Neural cell (in vitro differentiated cells): ENCODE results near the gene BABAM2. TPM values are rescaled to one million over a fixed set of nuclear protein-coding genes. Genes with fewer than 3 reads are reported as not detected.

Experiments used
- H2AFZ ChIP-seq: fragments of 200-600, 300-800 bp; sonication (generic), shearing (Covaris generic); 2 replicates; pipeline ENCODE4 v1.6.0; 2014; ENCODE audit warnings: low read depth, mild to moderate bottlenecking, antibody characterized with exemption, low read length, moderate library complexity
- H3F3A ChIP-seq: fragments of 200-600 bp; shearing (Covaris generic); 2 replicates; pipeline ENCODE4 v1.6.1; 2016; ENCODE audit warnings: mild to moderate bottlenecking, moderate library complexity, mixed read lengths, antibody characterized with exemption, low read length; ENCODE audit not compliant: insufficient read depth, poor library complexity, severe bottlenecking
- H3K27ac ChIP-seq: fragments of 200-600, 300-800 bp; sonication (generic), shearing (Covaris generic); 2 replicates; pipeline ENCODE4 v1.5.1; 2014; ENCODE audit warnings: mild to moderate bottlenecking, low read length, moderate library complexity
- H3K27me3 ChIP-seq: fragments of 300-800, 200-600 bp; sonication (generic), shearing (Covaris generic); 2 replicates; pipeline ENCODE4 v1.6.0; 2014; ENCODE audit warnings: mild to moderate bottlenecking, low read depth, low read length, moderate library complexity; ENCODE audit not compliant: insufficient read depth
- H3K36me3 ChIP-seq: fragments of 300-800, 200-600 bp; sonication (generic), shearing (Covaris generic); 2 replicates; pipeline ENCODE4 v1.5.1; 2014; ENCODE audit warnings: mild to moderate bottlenecking, antibody characterized with exemption, low read length, moderate library complexity; ENCODE audit not compliant: insufficient read depth
- H3K4me2 ChIP-seq: fragments of 300-800, 200-600 bp; sonication (generic), shearing (Covaris generic); 2 replicates; pipeline ENCODE4 v1.6.0; 2014; ENCODE audit warnings: mild to moderate bottlenecking, low read length
- H3K4me3 ChIP-seq: fragments of 300-800, 200-600 bp; sonication (generic), shearing (Covaris generic); 2 replicates; pipeline ENCODE4 v1.5.1; 2014; ENCODE audit warnings: mild to moderate bottlenecking, low read length, moderate library complexity
- H3K79me2 ChIP-seq: fragments of 200-600 bp; shearing (Covaris generic); replicated peaks from 2 replicates; pipeline ENCODE4 v1.6.0; 2014; ENCODE audit warnings: mild to moderate bottlenecking, low read length, moderate library complexity; ENCODE audit not compliant: insufficient read depth
- H3K9ac ChIP-seq: fragments of 300-800, 200-600 bp; sonication (generic), shearing (Covaris generic); 2 replicates; pipeline ENCODE4 v1.6.1; 2016; ENCODE audit warnings: mild to moderate bottlenecking, low read length, mixed read lengths
- H3K9me2 ChIP-seq: fragments of 200-600 bp; shearing (Covaris generic); 2 replicates; pipeline ENCODE4 v1.6.1; 2016; ENCODE audit warnings: mild to moderate bottlenecking, low read length, mixed read lengths; ENCODE audit not compliant: insufficient read depth
- H3K9me3 ChIP-seq: fragments of 200-600, 300-800 bp; sonication (generic), shearing (Covaris generic); 2 replicates; pipeline ENCODE4 v1.6.1; 2016; ENCODE audit warnings: mild to moderate bottlenecking, mixed run types, low read length, moderate library complexity, mixed read lengths
- H4K20me1 ChIP-seq: fragments of 200-600 bp; shearing (Covaris generic); 2 replicates; pipeline ENCODE4 v1.6.1; 2016; ENCODE audit warnings: mild to moderate bottlenecking, mixed run types; ENCODE audit not compliant: insufficient read depth
- EP300 ChIP-seq: fragments of 450-650 bp; conservative IDR thresholded peaks from 2 replicates; pipeline ENCODE4 v1.6.1; 2014; ENCODE audit warnings: antibody characterized with exemption, mild to moderate bottlenecking, moderate library complexity; ENCODE audit not compliant: poor library complexity, severe bottlenecking
- EZH2 ChIP-seq: fragments of 200-600, 300-800 bp; shearing (Covaris generic), sonication (generic); IDR thresholded peaks from 2 replicates; pipeline ENCODE4 v1.6.1; 2014; ENCODE audit warnings: antibody characterized with exemption, low read length, borderline replicate concordance, mild to moderate bottlenecking; ENCODE audit not compliant: insufficient read depth, poor library complexity, severe bottlenecking
- MXI1 ChIP-seq: fragments of 450-650 bp; conservative IDR thresholded peaks from 2 replicates; pipeline ENCODE4 v1.6.1; 2014; ENCODE audit warnings: antibody characterized with exemption, mild to moderate bottlenecking; ENCODE audit not compliant: poor library complexity, severe bottlenecking
- POLR2AphosphoS5 ChIP-seq: IDR thresholded peaks from 2 replicates; pipeline ENCODE4 v1.6.1; 2012
- RAD21 ChIP-seq: fragments of 450-650 bp; conservative IDR thresholded peaks from 2 replicates; pipeline ENCODE4 v1.6.1; 2014; ENCODE audit warnings: antibody characterized with exemption, mild to moderate bottlenecking, moderate library complexity
- SMC3 ChIP-seq: fragments of 450-650 bp; conservative IDR thresholded peaks from 2 replicates; pipeline ENCODE4 v1.6.1; 2014; ENCODE audit warnings: antibody characterized with exemption, mild to moderate bottlenecking, moderate library complexity; ENCODE audit not compliant: poor library complexity
- TAF1 ChIP-seq: IDR thresholded peaks from 2 replicates; pipeline ENCODE4 v1.6.1; 2012; ENCODE audit warnings: low read depth
- polyA plus RNA-seq: library from polyadenylated mRNA; depleted of rRNA; stranded (reverse); fragments of >200 nt; gene quantifications from 2 replicates; pipeline ENCODE4 v1.2.3, GENCODE V29; 2014
- TF ChIP-seq, protein P1 (sequence below): fragments of 450-650 bp; IDR thresholded peaks from 2 replicates; pipeline ENCODE4 v1.5.1; 2014; ENCODE audit warnings: antibody characterized with exemption, mild to moderate bottlenecking, moderate library complexity; ENCODE audit not compliant: poor library complexity, severe bottlenecking
- TF ChIP-seq, protein P2 (sequence below): IDR thresholded peaks from 2 replicates; pipeline ENCODE4 v1.6.1; 2012; ENCODE audit warnings: borderline replicate concordance

Gene BABAM2
- polyA plus RNA-seq, 1 donor from 2014 or later = 15.3 TPM

DNA sequence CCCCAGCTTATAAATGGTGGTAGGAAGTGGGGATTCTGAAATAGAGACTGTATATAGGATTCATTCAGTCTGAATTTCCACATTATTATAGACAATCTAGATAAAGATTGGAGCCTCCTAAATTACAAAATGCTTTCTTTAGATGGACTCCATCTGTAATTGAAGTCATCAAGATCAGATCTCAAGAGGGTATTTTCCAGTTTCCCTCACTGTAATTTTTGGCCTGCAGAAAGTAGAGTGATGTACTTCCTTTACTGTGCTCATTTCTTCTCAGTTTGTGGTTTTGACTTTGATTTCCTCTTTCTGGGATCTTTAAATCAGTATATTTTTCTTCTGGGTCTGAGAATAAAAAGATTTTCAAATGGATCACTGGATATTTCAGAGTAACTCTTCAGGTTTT is 7.2 kb downstream of the BABAM2 start:
- H2AFZ ChIP-seq = no peak overlapping the region
- no peak overlapping the region for H3K9ac ChIP-seq
- no peak for TF ChIP-seq MXI1
- no peak for TF ChIP-seq POLR2AphosphoS5
- TF ChIP-seq EZH2 = no peak
- no peak for TF ChIP-seq RAD21
- TF ChIP-seq, protein P1, sequence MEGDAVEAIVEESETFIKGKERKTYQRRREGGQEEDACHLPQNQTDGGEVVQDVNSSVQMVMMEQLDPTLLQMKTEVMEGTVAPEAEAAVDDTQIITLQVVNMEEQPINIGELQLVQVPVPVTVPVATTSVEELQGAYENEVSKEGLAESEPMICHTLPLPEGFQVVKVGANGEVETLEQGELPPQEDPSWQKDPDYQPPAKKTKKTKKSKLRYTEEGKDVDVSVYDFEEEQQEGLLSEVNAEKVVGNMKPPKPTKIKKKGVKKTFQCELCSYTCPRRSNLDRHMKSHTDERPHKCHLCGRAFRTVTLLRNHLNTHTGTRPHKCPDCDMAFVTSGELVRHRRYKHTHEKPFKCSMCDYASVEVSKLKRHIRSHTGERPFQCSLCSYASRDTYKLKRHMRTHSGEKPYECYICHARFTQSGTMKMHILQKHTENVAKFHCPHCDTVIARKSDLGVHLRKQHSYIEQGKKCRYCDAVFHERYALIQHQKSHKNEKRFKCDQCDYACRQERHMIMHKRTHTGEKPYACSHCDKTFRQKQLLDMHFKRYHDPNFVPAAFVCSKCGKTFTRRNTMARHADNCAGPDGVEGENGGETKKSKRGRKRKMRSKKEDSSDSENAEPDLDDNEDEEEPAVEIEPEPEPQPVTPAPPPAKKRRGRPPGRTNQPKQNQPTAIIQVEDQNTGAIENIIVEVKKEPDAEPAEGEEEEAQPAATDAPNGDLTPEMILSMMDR = no peak
- no peak overlapping the region for H3K27ac ChIP-seq
- peaks cover under 1% of the 10 kb centered on the region for H3K79me2 ChIP-seq
- no peaks in the 10 kb centered on the region for H3K27me3 ChIP-seq
- H3K9me3 ChIP-seq = no peaks in the 10 kb centered on the region
- H3K4me2 ChIP-seq = no peak overlapping the region
- H4K20me1 ChIP-seq = no peaks in the 10 kb centered on the region
- H3F3A ChIP-seq = no peaks in the 10 kb centered on the region
- no peaks in the 10 kb centered on the region for H3K9me2 ChIP-seq
- no peak overlapping the region for H3K4me3 ChIP-seq
- no peaks in the 10 kb centered on the region for H3K36me3 ChIP-seq

DNA sequence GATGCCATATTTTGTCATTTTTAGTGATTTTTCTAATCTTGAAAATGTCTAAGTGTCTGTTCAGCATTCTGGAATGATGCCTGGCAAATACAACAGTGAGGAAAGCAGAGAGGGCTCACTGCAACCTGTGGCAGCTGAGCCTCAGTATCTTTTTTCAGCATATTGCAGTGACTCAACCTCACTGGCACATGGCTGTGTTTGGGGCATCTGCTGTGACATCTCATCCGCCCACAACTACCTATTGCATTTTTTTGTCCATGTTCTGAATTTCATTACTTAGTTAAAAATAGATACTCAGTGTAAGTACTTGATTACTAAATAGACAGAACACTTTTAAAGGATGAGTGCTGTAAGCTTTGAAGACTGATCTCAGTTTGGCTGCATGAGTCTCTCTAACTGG is 10.7 kb downstream of the BABAM2 start:
- H3K27ac ChIP-seq = no peak overlapping the region

More for the DNA sequence above, 10.7 kb downstream of the BABAM2 start:
- Histone ChIP-seq H3K9me3 (no peaks in the 10 kb centered on the region), H4K20me1 (no peaks in the 10 kb centered on the region), H3K4me2 (no peak overlapping the region), H3K79me2 (no peaks in the 10 kb centered on the region), H3K9ac (no peak overlapping the region), H3K9me2 (no peaks in the 10 kb centered on the region), H2AFZ (no peak overlapping the region), H3K36me3 (no peaks in the 10 kb centered on the region), H3K4me3 (no peak overlapping the region), H3K27me3 (no peaks in the 10 kb centered on the region), H3F3A (no peaks in the 10 kb centered on the region)
- TF ChIP-seq TAF1 (no peak), EZH2 (no peak), MXI1 (no peak), RAD21 (no peak), SMC3 (no peak), POLR2AphosphoS5 (no peak), EP300 (no peak)
- TF ChIP-seq, protein P2, sequence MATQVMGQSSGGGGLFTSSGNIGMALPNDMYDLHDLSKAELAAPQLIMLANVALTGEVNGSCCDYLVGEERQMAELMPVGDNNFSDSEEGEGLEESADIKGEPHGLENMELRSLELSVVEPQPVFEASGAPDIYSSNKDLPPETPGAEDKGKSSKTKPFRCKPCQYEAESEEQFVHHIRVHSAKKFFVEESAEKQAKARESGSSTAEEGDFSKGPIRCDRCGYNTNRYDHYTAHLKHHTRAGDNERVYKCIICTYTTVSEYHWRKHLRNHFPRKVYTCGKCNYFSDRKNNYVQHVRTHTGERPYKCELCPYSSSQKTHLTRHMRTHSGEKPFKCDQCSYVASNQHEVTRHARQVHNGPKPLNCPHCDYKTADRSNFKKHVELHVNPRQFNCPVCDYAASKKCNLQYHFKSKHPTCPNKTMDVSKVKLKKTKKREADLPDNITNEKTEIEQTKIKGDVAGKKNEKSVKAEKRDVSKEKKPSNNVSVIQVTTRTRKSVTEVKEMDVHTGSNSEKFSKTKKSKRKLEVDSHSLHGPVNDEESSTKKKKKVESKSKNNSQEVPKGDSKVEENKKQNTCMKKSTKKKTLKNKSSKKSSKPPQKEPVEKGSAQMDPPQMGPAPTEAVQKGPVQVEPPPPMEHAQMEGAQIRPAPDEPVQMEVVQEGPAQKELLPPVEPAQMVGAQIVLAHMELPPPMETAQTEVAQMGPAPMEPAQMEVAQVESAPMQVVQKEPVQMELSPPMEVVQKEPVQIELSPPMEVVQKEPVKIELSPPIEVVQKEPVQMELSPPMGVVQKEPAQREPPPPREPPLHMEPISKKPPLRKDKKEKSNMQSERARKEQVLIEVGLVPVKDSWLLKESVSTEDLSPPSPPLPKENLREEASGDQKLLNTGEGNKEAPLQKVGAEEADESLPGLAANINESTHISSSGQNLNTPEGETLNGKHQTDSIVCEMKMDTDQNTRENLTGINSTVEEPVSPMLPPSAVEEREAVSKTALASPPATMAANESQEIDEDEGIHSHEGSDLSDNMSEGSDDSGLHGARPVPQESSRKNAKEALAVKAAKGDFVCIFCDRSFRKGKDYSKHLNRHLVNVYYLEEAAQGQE = no peak
- TF ChIP-seq, protein P1 = no peak
